ENCODE data around the gene CRELD1. TPM values are rescaled to one million over a fixed set of nuclear protein-coding genes. Genes with fewer than 3 reads are reported as not detected.

Gene CRELD1
- total and polyA plus RNA-seq, 10 of the 15 experiments (the other 5 are each of a cell fraction or from before 2014, with no cell fraction given): 1.3 to 15.9 (median 8.8) TPM

DNA sequence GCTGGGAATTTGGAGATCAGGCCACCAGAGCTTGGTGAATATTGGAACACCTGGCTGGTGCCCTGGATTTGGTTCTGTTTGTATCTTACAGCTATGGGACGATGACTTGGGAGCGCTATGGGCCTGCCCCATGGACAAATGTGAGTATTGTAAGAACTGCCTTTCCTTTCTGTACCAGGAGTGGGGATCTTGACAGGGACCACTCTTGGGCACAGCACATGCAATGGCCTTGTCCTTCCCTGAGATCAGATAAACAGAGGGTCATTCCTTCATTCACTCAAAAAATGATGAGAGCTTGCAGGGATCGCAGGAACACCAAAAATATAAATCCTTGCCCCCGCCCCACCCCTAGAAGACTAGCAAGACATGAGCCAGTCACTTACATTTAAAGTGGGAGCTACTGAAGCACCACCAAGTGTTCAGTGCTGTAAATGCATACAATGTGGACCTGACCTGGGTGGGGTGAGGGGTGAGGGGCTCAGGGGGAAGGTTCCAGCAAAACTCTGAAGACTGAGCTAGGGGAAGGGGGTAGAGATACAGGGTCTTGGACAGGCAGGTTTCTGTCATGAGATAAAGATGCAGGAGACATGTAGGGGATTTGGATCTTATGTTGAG lies 2.7 kb upstream of the CRELD1 start (continued):
- TF ChIP-seq CTCF (IDR thresholded peaks at IDR 0.05 in 2 of 3, conservative IDR thresholded peaks at IDR 0.05 in 1 of 3; ENCODE audit: control insufficient read depth in 2 of 3, extremely low read depth in 1 of 3, insufficient read depth in 1 of 3, low read depth in 3 of 3, low read length in 3 of 3) (peak in 2 of 3 experiments; percentile 41 to 42; a peak in 4 of 6 replicates), RCOR1 (conservative IDR thresholded peaks at IDR 0.05; ENCODE audit: low read depth, low read length) (no peak), RAD21 (IDR thresholded peaks at IDR 0.05; ENCODE audit: insufficient read depth, low read depth, low read length) (peak; percentile 40), SIX5 (IDR thresholded peaks at IDR 0.05; ENCODE audit: low read depth, low read length, severe bottlenecking) (no peak), ETV6 (conservative IDR thresholded peaks at IDR 0.05 in 1 of 2, IDR thresholded peaks at IDR 0.05 in 1 of 2; ENCODE audit: borderline replicate concordance in 1 of 2, low read depth in 1 of 2) (no peak)

DNA sequence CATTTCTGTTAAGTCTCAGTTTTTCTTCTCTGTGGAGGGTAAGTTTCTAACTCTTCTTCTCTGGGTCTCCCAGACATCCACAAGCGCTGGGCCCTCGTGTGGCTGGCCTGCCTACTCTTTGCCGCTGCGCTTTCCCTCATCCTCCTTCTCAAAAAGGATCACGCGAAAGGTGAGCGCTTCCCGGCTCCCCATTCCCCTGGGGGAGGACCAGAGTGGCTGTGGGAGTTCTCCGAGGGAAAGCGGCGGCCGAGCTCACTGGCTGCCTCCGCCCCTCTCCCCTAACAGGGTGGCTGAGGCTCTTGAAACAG lies 1.1 kb upstream of the CRELD1 start:
- Histone ChIP-seq H2AFZ (ENCODE audit: control insufficient read depth, low read depth, low read length) (peak overlapping the region; percentile 88), H3K9ac (ENCODE audit: control insufficient read depth, insufficient read depth, low read length) (peak overlapping the region; percentile 77), H3K4me1 (ENCODE audit: control insufficient read depth, insufficient read depth, low read length) (peaks cover 9% of the 10 kb centered on the region), H3K36me3 (ENCODE audit: control insufficient read depth in 2 of 2, insufficient read depth in 2 of 2, low read length in 1 of 2) (no peaks in the 10 kb centered on the region; a peak in 1 of 4 replicates), H3K79me2 (ENCODE audit: control insufficient read depth, insufficient read depth, low read length) (peaks cover 18% of the 10 kb centered on the region), H3K4me3 (peak overlapping the region; percentile 89), H3K27ac (ENCODE audit: control insufficient read depth, insufficient read depth) (peak overlapping the region; percentile 71), H4K20me1 (ENCODE audit: control insufficient read depth, insufficient read depth) (no peaks in the 10 kb centered on the region), H3K9me3 (replicated peaks; ENCODE audit: control insufficient read depth, insufficient read depth, low read length) (no peaks in the 10 kb centered on the region), H3K27me3 (replicated peaks in 1 of 2; ENCODE audit: control insufficient read depth in 2 of 2, insufficient read depth in 2 of 2, low read length in 1 of 2) (no peaks in the 10 kb centered on the region), H3K4me2 (ENCODE audit: control insufficient read depth, insufficient read depth) (peak overlapping the region; percentile 98)
- WGBS (ENCODE audit: insufficient coverage, insufficient replicate concordance, low lambda C conversion rate, missing lambda C conversion rate): 11% methylated on average over 13 of the region's 13 CpGs
- ChIA-PET POLR2A (interaction anchor here (0.6 to 2.2 kb wide), 16 partner anchors 10 to 372 kb away, joined by 3 to 19 read pairs (median 4); partner anchors contain the start of genes CIDEC, GHRL, IL17RE and JAGN1), CTCF (interaction anchor here (0.7 to 5.0 kb wide), 40 partner anchors 9 to 579 kb away, joined by 3 to 45 read pairs (median 6); partner anchors contain the start of genes ARPC4, CIDEC, EMC3 and FANCD2), RAD21 (ENCODE audit: unreplicated experiment) (interaction anchor here (0.6 to 5.2 kb wide), 25 partner anchors 10 to 390 kb away, joined by 3 to 51 read pairs (median 5); partner anchors contain the start of genes ARPC4, EMC3, JAGN1 and PRRT3), SMC1A (ENCODE audit: uncharacterized antibody, unreplicated experiment) (interaction anchor here (0.7 to 3.8 kb wide), 27 partner anchors 8 to 389 kb away, joined by 3 to 20 read pairs (median 4); partner anchors contain the start of genes FANCD2, GHRL, JAGN1 and PRRT3)
- DNase-seq (ENCODE audit: low read depth, low spot score) (no peak), ATAC-seq (no peak), FAIRE-seq (no peak)
- intact Hi-C loops (cut with micrococcal nuclease; ENCODE audit: unreplicated experiment) (loop anchor here (2.0 to 10.0 kb wide), 6 partner anchors 18 to 392 kb away; partner anchors contain the start of genes ARPC4, JAGN1, RPUSD3 and SEC13), in situ Hi-C loops (cut with MboI) (no loop called here)
- BruUV-seq (replicated peaks): no TSS peak
- TF ChIP-seq MEF2B (IDR thresholded peaks at IDR 0.05; ENCODE audit: partially characterized antibody, poor library complexity, severe bottlenecking): peak; percentile 52
- TF ChIP-seq MTA2 (IDR thresholded peaks at IDR 0.05; ENCODE audit: low read depth): peak; percentile 28; the same call in 1 of the 2 replicates
- TF ChIP-seq SREBF1 (IDR thresholded peaks at IDR 0.05; ENCODE audit: low read length): no peak
- peak in 1 of 2 experiments; percentile 61; a peak in 3 of 4 replicates for TF ChIP-seq IKZF2 (IDR thresholded peaks at IDR 0.05)
- TF ChIP-seq, protein P1, sequence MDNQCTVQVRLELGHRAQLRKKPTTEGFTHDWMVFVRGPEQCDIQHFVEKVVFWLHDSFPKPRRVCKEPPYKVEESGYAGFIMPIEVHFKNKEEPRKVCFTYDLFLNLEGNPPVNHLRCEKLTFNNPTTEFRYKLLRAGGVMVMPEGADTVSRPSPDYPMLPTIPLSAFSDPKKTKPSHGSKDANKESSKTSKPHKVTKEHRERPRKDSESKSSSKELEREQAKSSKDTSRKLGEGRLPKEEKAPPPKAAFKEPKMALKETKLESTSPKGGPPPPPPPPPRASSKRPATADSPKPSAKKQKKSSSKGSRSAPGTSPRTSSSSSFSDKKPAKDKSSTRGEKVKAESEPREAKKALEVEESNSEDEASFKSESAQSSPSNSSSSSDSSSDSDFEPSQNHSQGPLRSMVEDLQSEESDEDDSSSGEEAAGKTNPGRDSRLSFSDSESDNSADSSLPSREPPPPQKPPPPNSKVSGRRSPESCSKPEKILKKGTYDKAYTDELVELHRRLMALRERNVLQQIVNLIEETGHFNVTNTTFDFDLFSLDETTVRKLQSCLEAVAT (IDR thresholded peaks at IDR 0.05): peak; percentile 41; the same call in 1 of the 2 replicates
- TF ChIP-seq POLR2AphosphoS2 (IDR thresholded peaks at IDR 0.05; ENCODE audit: low read depth, low read length): 0 out of 2 replicates have a peak, but pooled peaks have one; percentile 23
- peak; percentile 46; the same call in 1 of the 2 replicates for TF ChIP-seq ZBTB40 (IDR thresholded peaks at IDR 0.05; ENCODE audit: borderline replicate concordance)
